HG02943 (cell line): ENCODE data around the gene LRRC3B.

Source experiments
- ATAC-seq: cut with Tn5 transposase; IDR thresholded peaks from one replicate; pipeline ENCODE4 v1.9.1; 2021; ENCODE audit warnings: mild to moderate bottlenecking, low read depth, moderate library complexity; ENCODE audit not compliant: unreplicated experiment

Gene LRRC3B

DNA sequence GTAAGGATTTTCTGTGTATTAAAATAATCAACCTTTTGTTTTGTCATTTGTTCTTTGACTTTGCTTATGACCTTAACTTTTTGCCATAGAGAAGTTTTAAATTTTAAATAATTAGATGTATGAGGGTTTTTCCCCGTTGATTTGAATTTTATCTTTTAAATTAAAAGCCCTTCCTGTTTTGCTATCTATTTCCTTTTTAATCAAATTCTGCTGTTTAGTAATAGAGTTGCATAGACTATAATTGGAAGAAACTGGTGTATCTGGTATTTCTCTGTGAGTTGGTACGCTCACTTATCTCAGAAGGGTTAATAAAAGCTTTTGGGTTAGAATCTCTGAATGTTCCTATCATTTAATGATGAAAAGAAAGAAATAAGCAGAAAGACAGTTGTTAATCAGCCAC lies 82.2 kb downstream of the LRRC3B start:
- ATAC-seq: no peak

DNA sequence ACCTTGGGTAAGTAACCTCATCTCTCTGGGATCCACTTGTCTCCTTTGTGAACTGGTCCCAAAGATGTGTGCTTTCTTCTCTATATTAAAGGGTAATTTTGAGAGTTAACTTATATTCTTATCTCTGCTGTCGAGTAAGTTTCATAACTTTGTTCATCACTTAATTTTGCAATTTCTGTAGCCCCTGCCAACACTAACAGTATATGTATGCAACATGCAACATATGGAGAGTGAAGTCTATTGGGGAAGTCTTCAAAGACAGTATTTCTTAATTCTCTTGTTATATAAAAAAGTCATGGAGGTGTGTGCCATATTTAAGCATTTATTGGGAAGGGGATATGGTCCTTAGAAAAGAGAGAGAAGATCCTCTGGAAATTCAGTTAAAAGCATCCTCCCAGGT lies 85.9 kb downstream of the LRRC3B start:
- ATAC-seq: no peak

GRCh38 chr3:26712211-26713026 lies 89.8 kb downstream of the LRRC3B start:
- peak; percentile 63 for ATAC-seq

DNA sequence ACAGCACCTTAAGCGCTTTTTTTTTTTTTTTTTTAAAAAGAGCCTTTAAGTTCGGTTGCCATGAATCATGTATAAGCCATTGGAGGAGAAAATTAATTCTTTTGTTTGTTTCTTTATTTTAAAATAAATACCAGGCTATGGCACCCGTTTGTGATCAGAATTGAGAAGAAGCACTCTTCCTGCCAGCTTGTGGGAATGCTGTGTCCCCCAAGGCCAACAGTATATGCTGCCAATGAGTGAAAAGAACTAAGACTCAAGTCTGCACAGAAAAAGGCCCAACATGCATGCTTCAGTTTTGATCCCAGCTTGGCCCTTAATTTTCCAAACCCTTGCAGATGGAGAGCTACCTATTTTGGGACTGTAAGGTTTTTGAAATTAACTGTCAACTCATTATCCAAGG lies 90.5 kb downstream of the LRRC3B start:
- ATAC-seq: no peak

DNA sequence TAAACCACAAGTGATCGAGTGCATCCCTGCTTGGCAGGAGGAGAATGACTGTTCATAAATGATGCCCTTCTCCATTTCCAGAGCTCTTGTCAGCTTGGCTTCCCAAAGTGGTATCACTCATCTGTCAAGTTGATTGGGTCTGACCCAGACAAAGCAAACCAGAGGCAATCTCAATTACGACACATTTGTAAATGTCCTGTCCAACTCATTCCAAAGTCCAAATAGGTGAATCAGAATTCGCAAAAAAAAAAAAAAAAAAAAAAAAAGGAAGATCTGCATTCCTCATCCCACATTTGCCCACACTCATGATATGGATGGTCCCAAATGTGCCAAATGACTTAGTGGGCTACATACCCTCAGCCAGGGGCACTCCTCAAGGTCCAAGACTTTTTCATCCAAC lies 91.9 kb downstream of the LRRC3B start:
- no peak for ATAC-seq

GRCh38 chr3:26715431-26715830 lies 92.9 kb downstream of the LRRC3B start:
- no peak for ATAC-seq

- no peak for ATAC-seq
Measured at GRCh38 chr3:26718315-26718714, 95.7 kb downstream of the LRRC3B start.

DNA sequence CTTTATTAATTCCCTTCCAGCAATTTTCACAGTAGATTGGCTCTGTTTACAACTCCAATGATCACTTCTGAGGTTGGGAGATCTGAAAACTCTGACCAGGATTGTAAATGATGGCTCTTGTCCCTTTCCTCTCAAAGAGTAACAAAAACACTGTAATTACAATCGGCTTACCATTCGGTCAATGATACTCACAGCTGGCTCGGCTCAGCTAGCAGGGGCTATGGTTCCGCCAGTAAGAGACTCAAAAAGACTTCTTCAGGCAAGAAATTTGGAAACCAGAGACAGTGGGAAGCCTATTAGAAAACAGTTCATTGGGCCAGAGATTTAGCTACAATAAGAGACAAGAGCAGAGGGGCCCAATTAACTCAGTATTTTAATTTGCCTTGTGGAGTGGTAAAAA lies 96.6 kb downstream of the LRRC3B start:
- no peak for ATAC-seq

DNA sequence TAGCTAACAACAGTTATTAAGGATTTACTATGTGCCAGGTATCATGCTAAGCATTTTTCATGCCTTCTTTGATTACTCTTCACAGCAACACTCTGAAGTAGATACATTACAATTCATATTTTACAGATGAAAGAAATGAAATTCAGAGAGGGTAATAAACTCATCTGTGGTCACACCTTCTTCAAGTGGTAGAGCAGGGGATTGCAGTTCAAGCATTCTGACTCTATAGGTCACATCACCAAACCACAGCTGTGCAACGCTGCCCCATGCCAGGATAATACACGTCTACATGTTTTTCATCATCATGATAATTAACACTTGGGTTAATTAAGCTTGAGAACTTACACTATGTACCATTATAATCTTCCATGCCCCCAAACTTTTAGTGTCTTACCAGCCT lies 98.5 kb downstream of the LRRC3B start:
- no peak for ATAC-seq

DNA sequence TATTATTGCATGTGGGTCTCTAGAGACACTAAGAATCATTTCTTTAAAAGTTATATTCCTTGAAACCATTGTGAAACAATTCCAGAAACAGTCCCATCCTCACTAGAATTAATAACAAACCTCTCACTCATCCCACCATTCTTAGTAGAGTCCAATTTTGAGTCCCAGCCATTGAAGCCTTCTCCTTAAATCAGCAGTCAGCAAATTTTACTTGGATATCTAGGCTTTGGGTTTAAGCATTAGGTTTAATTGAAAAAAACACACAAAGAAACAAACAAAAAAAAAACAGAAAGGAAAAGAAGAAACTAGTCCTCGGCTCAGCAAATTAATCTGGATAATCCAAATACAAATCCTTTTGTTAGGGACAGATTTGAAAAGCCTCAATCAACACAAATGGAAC lies 109.3 kb downstream of the LRRC3B start:
- ATAC-seq: no peak

- no peak for ATAC-seq
Measured at GRCh38 chr3:26750263-26750662, 127.7 kb downstream of the LRRC3B start.

DNA sequence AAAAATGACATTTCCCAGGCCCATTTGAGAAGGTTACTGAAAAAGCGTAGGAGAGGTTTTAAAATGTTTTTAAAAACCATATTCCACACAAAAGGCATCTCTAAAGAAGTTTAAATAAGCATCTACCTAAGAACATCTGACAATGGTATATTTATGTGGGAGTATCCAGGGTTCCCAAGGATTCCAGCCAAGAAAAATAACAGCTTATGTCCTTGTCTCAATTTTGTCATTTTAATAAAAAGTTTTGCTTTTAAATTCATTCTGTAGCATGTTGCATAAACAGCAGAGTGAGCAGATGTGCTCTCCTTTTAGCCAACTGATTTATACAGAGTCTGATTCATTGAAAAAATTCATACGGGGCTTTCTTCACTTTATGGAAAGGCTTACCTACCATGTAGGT lies 129.9 kb downstream of the LRRC3B start:
- ATAC-seq: no peak

DNA sequence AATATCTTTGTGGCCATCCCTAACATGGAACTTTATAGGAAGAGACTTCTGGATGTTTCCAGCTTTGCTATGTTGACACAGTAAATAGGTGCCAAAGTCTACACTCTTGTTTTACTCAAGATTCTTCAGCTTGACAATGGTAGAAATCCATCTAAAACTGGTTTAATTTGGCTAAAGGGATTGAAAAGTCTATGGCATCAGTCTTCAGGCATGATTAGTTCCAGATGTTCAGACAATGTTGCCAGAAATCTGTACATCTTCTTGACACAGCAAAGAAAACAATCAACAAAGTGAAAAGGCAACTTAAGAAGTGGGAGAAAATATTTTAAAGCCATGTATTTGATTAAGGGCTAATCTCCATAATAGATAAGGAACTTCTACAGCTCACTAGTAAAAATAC lies 130.5 kb downstream of the LRRC3B start:
- no peak for ATAC-seq

DNA sequence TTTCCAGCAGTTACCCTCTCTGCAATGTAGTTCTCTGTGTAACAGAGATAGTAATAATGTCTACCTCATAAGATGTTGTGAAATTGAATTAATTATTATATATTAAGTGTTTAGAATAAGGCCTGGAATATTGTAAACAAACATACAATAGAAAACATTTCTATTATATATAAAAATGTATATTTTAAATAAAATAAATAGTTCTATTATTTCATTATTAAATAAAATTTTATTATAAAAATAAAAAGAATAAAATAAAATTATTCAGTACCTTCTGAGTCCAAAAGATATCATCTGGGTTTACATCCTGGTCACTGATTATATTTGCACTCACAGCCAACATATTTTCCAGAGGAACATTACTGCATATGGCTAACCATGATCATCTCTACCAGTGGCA lies 135.4 kb downstream of the LRRC3B start:
- no peak for ATAC-seq
